H9 (cell line): ENCODE data around the gene LYAR. TPM values are rescaled to one million over a fixed set of nuclear protein-coding genes. Genes with fewer than 3 reads are reported as not detected.
A peak's percentile ranks its signal among the peaks of the same experiment; 100 is the strongest.

Experiments
- DNase-seq: peaks from one replicate; pipeline ENCODE4 v3.0.0-alpha.2; 2017
- H2AFZ ChIP-seq: one replicate; pipeline ENCODE4 v1.6.1; 2013; ENCODE audit warnings: mild to moderate bottlenecking, low read length, control low read depth, moderate library complexity
- H2AK5ac ChIP-seq: 2 replicates; pipeline ENCODE4 v1.6.1; 2013; ENCODE audit warnings: low read length, control low read depth, mixed read lengths; ENCODE audit not compliant: insufficient read length
- H2BK120ac ChIP-seq: one replicate; pipeline ENCODE4 v1.6.1; 2013; ENCODE audit warnings: low read depth, mild to moderate bottlenecking, low read length, control low read depth, inconsistent platforms; ENCODE audit not compliant: poor library complexity, severe bottlenecking
- H2BK12ac ChIP-seq: 2 replicates; pipeline ENCODE4 v1.6.1; 2013; ENCODE audit warnings: low read length, control low read depth, mixed read lengths, low read depth; ENCODE audit not compliant: insufficient read length
- H2BK15ac ChIP-seq: 2 replicates; pipeline ENCODE4 v1.6.1; 2013; ENCODE audit warnings: low read depth, low read length, control low read depth
- H2BK20ac ChIP-seq: one replicate; pipeline ENCODE4 v1.6.1; 2013; ENCODE audit warnings: low read depth, mild to moderate bottlenecking, low read length, control low read depth, inconsistent platforms; ENCODE audit not compliant: poor library complexity, severe bottlenecking
- H2BK5ac ChIP-seq: 2 replicates; pipeline ENCODE4 v1.6.1; 2013; ENCODE audit warnings: low read length, control low read depth, mixed read lengths; ENCODE audit not compliant: insufficient read length
- H3K14ac ChIP-seq: 2 replicates; pipeline ENCODE4 v1.6.1; 2013; ENCODE audit warnings: low read length, control low read depth; ENCODE audit not compliant: insufficient read depth
- H3K18ac ChIP-seq: 2 replicates; pipeline ENCODE4 v1.6.1; 2013; ENCODE audit warnings: low read depth, mild to moderate bottlenecking, mixed read lengths, low read length, control low read depth; ENCODE audit not compliant: insufficient read length
- H3K23ac ChIP-seq: 2 replicates; pipeline ENCODE4 v1.6.1; 2013; ENCODE audit warnings: low read length, control low read depth, mixed read lengths, low read depth; ENCODE audit not compliant: insufficient read length
- H3K23me2 ChIP-seq: 2 replicates; pipeline ENCODE4 v1.6.1; 2013; ENCODE audit warnings: low read depth, mild to moderate bottlenecking, mixed read lengths, low read length, control low read depth; ENCODE audit not compliant: insufficient read length, poor library complexity, severe bottlenecking
- H3K27ac ChIP-seq: 2 replicates; pipeline ENCODE4 v1.5.1; 2013; ENCODE audit warnings: low read length, control low read depth, mixed read lengths, low read depth; ENCODE audit not compliant: insufficient read length
- H3K27me3 ChIP-seq: 2 replicates; pipeline ENCODE4 v1.6.1; 2013; ENCODE audit warnings: low read length, control low read depth, inconsistent platforms; ENCODE audit not compliant: insufficient read depth
- H3K4ac ChIP-seq: 2 replicates; pipeline ENCODE4 v1.6.1; 2013; ENCODE audit warnings: low read depth, mild to moderate bottlenecking, control low read depth, inconsistent platforms, low read length, moderate library complexity
- H3K4me1 ChIP-seq: 2 replicates; pipeline ENCODE4 v1.6.1; 2013; ENCODE audit warnings: low read length, control low read depth, inconsistent platforms; ENCODE audit not compliant: insufficient read depth
- H3K4me2 ChIP-seq: 2 replicates; pipeline ENCODE4 v1.6.1; 2013; ENCODE audit warnings: low read length, control low read depth, mixed read lengths; ENCODE audit not compliant: insufficient read length, insufficient read depth
- H3K56ac ChIP-seq: 2 replicates; pipeline ENCODE4 v1.6.1; 2013; ENCODE audit warnings: low read depth, mild to moderate bottlenecking, mixed read lengths, low read length, control low read depth; ENCODE audit not compliant: insufficient read length
- H3K79me1 ChIP-seq: 2 replicates; pipeline ENCODE4 v1.6.1; 2013; ENCODE audit warnings: low read depth, mild to moderate bottlenecking, moderate library complexity, low read length, control low read depth, inconsistent platforms; ENCODE audit not compliant: insufficient read depth, poor library complexity, severe bottlenecking
- H3K79me2 ChIP-seq: 2 replicates; pipeline ENCODE4 v1.6.1; 2013; ENCODE audit warnings: low read length, control low read depth, inconsistent platforms; ENCODE audit not compliant: insufficient read depth
- H3K9ac ChIP-seq: 2 replicates; pipeline ENCODE4 v1.6.1; 2013; ENCODE audit warnings: low read length, control low read depth, mixed read lengths; ENCODE audit not compliant: insufficient read length; ENCODE audit errors: extremely low read depth
- H3K9me3 ChIP-seq: one replicate; pipeline ENCODE4 v1.6.1; 2013; ENCODE audit warnings: low read depth, low read length, inconsistent platforms; ENCODE audit not compliant: control insufficient read depth
- H3T11ph ChIP-seq: one replicate; pipeline ENCODE4 v1.6.1; 2013; ENCODE audit warnings: mild to moderate bottlenecking, low read length, control low read depth, inconsistent platforms
- H4K20me1 ChIP-seq: one replicate; pipeline ENCODE4 v1.6.1; 2013; ENCODE audit not compliant: control insufficient read depth, insufficient read length, insufficient read depth
- H4K5ac ChIP-seq: 2 replicates; pipeline ENCODE4 v1.6.1; 2013; ENCODE audit warnings: low read depth, mild to moderate bottlenecking, mixed read lengths, low read length, control low read depth; ENCODE audit not compliant: insufficient read length
- H4K8ac ChIP-seq: replicated peaks from 2 replicates; pipeline ENCODE4 v1.6.1; 2013; ENCODE audit warnings: low read length, control low read depth, mixed read lengths, low read depth; ENCODE audit not compliant: insufficient read length
- H4K91ac ChIP-seq: 2 replicates; pipeline ENCODE4 v1.6.1; 2013; ENCODE audit warnings: low read depth, mild to moderate bottlenecking, moderate library complexity, mixed read lengths, low read length, control low read depth; ENCODE audit not compliant: insufficient read length
- H3K27ac Mint-ChIP-seq, 3 experiments: 2 replicates in 2 of 3; 3 replicates in 1 of 3; pipeline ENCODE4 v1.8.0; 2020 to 2021; ENCODE audit warnings: mixed read lengths in 3 of 3, mild to moderate bottlenecking in 1 of 3, moderate library complexity in 1 of 3
- H3K27me3 Mint-ChIP-seq: 2 replicates; pipeline ENCODE4 v1.8.0; 2021; ENCODE audit warnings: low read depth, mild to moderate bottlenecking, moderate library complexity, mixed read lengths
- H3K36me3 Mint-ChIP-seq, 3 experiments: 2 replicates in 2 of 3; 3 replicates in 1 of 3; pipeline ENCODE4 v1.8.0; 2020 to 2021; ENCODE audit warnings: low read depth in 3 of 3, mixed read lengths in 3 of 3; ENCODE audit not compliant: insufficient read depth in 1 of 3
- H3K4me1 Mint-ChIP-seq, 2 experiments: 2 replicates each; pipeline ENCODE4 v1.8.0; 2020; ENCODE audit warnings: mixed read lengths in 2 of 2
- H3K4me3 Mint-ChIP-seq, 2 experiments: 2 replicates in 1 of 2; 3 replicates in 1 of 2; pipeline ENCODE4 v1.8.0; 2020 to 2021; ENCODE audit warnings: mild to moderate bottlenecking in 2 of 2, mixed read lengths in 2 of 2, moderate library complexity in 1 of 2
- H3K9me3 Mint-ChIP-seq, 2 experiments: 2 replicates in 1 of 2; 3 replicates in 1 of 2; pipeline ENCODE4 v1.8.0; 2020; ENCODE audit warnings: mild to moderate bottlenecking in 2 of 2, mixed read lengths in 2 of 2, moderate library complexity in 1 of 2
- CTCF ChIP-seq: fragments of 200-600 bp; sonication (generic); conservative IDR thresholded peaks from 3 replicates; pipeline ENCODE4 v1.8.0; 2021; ENCODE audit warnings: antibody characterized with exemption, mild to moderate bottlenecking
- WGBS: extraction: QIAGEN DNeasy Blood & Tissue Kit; methylation state at CpG from one replicate; pipeline ENCODE4 v1.1.7; 2013; ENCODE audit warnings: missing lambda C conversion rate, low lambda C conversion rate, mixed read lengths; ENCODE audit not compliant: insufficient read length; ENCODE audit errors: extremely low coverage; 5-methylcytosine and 5-hydroxymethylcytosine counted together
- total RNA-seq: library from RNA; stranded (reverse); gene quantifications from 2 replicates; pipeline ENCODE4 v1.2.1, GENCODE V29; 2021

LYAR gene
- total RNA-seq, 1 experiment from 2014 or later: 50.9 TPM

GRCh38 chr4:4228356-4228668, 61.6 kb downstream of the LYAR start:
- H2BK120ac ChIP-seq: no peak overlapping the region
- no peaks in the 10 kb centered on the region for H3K9me3 ChIP-seq
- TF ChIP-seq CTCF: no peak
- no CpG with 5 or more reads among the region's 1 CpG for WGBS
- H3K27ac Mint-ChIP-seq: no peak overlapping the region
- H3K79me2 ChIP-seq: no peaks in the 10 kb centered on the region
- no peak overlapping the region for H3K18ac ChIP-seq
- H3K23ac ChIP-seq: no peak overlapping the region
- H2BK20ac ChIP-seq: no peak overlapping the region
- H3K4me1 ChIP-seq: no peaks in the 10 kb centered on the region
- no peaks in the 10 kb centered on the region for H4K20me1 ChIP-seq
- peak overlapping the region in 1 of 2 experiments; percentile 62; a peak in 2 of 5 replicates for H3K4me3 Mint-ChIP-seq
- no peak overlapping the region for H3T11ph ChIP-seq
- peaks cover 76% of the 10 kb centered on the region for H3K27me3 Mint-ChIP-seq
- no peak overlapping the region for H2AK5ac ChIP-seq
- H3K4ac ChIP-seq: no peak overlapping the region
- DNase-seq: no peak
- peaks cover 0 to 5% (median 0%) of the 10 kb centered on the region in 3 experiments; a peak in 2 of 7 replicates for H3K36me3 Mint-ChIP-seq
- no peak overlapping the region for H3K56ac ChIP-seq
- H4K91ac ChIP-seq: no peak overlapping the region
- H2BK12ac ChIP-seq: no peak overlapping the region
- H3K23me2 ChIP-seq: peaks cover 3% of the 10 kb centered on the region
- no peak overlapping the region for H3K14ac ChIP-seq
- H4K5ac ChIP-seq: no peak overlapping the region
- no peak overlapping the region for H3K27ac ChIP-seq
- H3K9me3 Mint-ChIP-seq: peaks cover 5 to 14% of the 10 kb centered on the region in 2 experiments; a peak in 4 of 5 replicates
- no peak overlapping the region for H2BK15ac ChIP-seq
- no peak overlapping the region for H3K4me2 ChIP-seq
- peaks cover 7 to 14% of the 10 kb centered on the region in 2 experiments for H3K4me1 Mint-ChIP-seq
- H2BK5ac ChIP-seq: no peak overlapping the region
- no peak overlapping the region for H4K8ac ChIP-seq
- H2AFZ ChIP-seq: no peak overlapping the region
- H3K79me1 ChIP-seq: no peaks in the 10 kb centered on the region
- H3K9ac ChIP-seq: no peak overlapping the region
- peaks cover 43% of the 10 kb centered on the region for H3K27me3 ChIP-seq
